ENCODE results near the gene PLCB1.

GRCh38 chr20:8449123-8449522 is 317.1 kb downstream of the PLCB1 start:
- TF ChIP-seq GATA2 (IDR thresholded peaks at IDR 0.05; ENCODE audit: low read depth, low read length) (no peak), GATA3 (IDR thresholded peaks at IDR 0.05; ENCODE audit: low read depth, low read length) (no peak)
